Medulla oblongata (tissue), 1 donor: ENCODE results near the gene BCAR1.
A peak's percentile ranks its signal among the peaks of the same experiment; 100 is the strongest.
"Not testable (repeated sequence)": the region's sequence is repeated elsewhere in the genome, so short reads cannot be mapped to it uniquely, and the experiment has no call there.

Source experiments
- DNase-seq: peaks from one replicate; pipeline ENCODE4 v3.0.0-alpha.2; 2015; ENCODE audit errors: extremely low spot score

The BCAR1 gene

DNA sequence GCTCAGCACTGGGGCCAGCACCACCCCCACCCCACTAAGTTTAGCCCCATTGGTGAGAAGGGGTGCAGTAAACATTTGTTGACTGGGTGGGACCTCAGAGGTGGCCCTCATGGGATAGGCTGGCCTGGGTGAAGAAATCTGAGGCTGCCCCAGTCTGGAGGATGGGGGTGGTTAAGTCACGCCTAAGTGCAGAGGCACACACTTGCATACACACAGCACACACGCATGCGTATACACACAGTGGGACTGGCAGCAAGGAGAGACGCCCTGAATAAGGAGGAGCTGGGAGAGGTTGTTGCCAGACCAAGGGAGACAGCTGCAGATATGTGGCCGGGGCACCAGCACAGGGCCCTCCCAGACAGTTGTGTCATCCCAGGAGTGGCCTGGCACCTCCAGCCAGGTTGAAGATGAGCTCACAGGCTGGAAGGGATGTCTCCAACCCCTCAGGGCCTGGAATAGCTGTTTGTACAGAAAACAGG is 3.0 kb upstream of the BCAR1 start:
- DNase-seq: no peak

GRCh38 chr16:75252946-75253911 is 1.8 kb upstream of the BCAR1 start:
- peak; percentile 47 for DNase-seq

DNA sequence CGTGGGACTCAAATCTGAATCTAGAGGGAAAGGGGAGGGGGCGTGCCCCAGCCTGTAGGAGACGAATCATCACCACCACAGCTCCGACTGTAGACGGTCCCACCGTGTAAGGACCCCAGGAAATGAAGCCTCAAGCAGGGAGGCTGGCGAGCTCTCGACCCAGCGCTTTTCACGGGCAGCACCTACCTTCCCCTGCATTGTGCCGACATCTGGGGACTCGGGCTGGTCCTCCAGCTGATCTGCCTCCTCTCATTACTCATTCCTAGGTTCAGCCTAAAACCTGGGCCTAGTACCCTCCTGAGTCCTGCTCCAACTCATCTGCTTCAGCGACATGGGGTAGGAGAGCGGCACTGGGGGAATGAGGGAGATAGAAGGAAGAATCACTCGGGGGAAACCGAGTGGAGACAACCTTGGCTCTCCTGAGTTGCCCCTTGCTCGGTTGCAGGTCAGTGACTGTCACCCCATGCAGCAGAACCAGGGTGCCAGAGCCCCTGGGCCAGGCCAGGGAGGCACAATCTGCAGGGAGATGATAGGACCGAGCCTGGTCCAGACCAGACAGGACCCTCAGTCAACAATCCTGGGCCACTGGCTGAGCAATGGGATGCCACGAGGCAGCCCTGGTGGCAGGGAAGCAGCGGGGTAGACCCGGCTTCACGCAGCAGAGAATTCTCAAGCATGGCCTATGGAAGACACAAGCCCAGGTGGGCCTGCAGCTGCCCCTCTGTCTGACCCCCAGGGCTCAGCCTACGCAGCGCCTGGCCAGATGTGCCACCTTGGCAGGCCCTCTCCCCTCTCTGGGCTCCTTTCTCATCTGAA is 833 bp upstream of the BCAR1 start:
- no peak for DNase-seq

GRCh38 chr16:75250809-75251279 is 580 bp downstream of the BCAR1 start:
- no peak for DNase-seq

- DNase-seq: no peak
These were observed 1.2 kb downstream of the BCAR1 start for GRCh38 chr16:75250089-75250808.

DNA sequence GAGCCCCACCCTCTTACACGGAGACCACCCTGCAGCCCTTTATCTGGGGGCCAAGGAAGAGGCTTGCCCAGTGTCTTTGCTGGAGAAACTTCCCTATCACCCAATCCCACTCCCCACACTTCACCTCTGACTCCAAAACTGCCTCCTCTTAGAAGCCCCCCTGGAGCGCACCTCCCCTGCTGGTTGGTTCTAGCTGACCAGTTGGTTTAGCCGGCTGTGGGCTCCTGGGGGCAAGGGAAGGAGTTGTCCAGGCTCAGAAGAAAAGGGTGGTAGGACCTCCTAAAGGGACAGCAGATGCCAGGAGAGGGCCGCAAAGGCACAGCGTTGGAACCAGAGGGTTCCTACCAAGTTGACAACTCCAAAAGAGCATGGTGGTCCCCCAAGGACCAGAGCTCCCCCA is 2.0 kb downstream of the BCAR1 start:
- no peak for DNase-seq

DNA sequence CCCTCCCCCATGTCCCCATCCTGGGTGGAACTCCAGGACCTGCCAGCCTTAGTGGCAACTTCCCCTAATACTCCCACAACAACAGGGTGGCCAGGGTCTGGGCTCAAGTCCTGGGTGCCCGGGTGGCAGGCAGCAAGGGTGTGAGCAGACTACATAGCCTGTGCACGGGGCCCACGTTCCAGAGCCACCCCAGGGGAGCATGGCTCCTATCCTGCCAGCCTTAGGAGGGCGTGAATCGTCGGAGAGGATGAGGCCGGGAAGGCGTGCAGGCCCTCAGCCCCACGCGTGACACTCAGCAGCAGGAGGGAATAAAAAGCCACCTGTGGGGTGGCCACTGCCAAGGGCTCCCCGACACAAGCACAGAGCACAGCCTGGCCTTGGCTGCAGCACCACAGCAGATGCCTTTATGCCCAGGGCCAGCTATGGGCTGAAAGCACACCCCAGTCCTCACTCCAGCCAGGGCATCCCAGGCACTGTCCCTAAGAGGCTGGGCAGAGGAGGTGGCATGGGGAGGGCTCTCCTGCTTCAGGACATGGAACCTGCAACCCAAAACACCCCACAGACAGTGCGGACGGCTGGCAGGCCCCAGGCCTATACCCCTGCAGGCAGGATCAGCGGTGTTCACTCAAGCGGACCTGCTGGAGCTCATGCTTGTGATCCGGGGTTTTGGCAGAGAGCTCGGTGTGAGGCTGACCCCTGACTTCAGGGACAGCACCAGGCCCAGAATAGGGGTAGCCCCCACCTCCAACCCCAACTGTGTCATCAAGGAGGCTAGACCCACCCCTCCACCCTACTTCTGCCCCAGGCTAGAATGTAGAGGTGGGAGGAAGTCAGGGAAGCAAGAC is 2.7 kb downstream of the BCAR1 start:
- peak; percentile 43 for DNase-seq

- DNase-seq: peak; percentile 91
These were observed 3.3 kb downstream of the BCAR1 start for GRCh38 chr16:75248142-75248535.

DNA sequence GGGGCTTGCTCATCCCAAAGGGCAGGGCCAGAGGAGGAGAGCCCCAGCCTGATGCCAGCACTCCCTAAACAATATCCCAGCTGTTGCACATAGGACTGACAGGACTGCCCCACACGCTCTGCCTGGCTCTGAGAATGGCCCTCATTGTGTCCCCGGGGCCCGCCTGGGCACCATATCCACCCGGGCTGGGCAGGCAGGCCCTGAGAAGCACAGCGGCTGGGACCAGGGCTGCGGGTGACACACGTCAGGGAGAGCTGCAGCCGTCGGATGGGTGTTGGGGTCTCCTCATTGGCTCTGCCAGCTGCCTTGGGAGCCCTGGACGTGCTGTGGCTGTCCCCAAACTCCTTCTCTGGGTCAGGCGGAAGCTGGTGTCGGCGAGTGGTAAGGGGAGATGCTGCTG is 4.2 kb downstream of the BCAR1 start:
- DNase-seq: peak; percentile 90

DNA sequence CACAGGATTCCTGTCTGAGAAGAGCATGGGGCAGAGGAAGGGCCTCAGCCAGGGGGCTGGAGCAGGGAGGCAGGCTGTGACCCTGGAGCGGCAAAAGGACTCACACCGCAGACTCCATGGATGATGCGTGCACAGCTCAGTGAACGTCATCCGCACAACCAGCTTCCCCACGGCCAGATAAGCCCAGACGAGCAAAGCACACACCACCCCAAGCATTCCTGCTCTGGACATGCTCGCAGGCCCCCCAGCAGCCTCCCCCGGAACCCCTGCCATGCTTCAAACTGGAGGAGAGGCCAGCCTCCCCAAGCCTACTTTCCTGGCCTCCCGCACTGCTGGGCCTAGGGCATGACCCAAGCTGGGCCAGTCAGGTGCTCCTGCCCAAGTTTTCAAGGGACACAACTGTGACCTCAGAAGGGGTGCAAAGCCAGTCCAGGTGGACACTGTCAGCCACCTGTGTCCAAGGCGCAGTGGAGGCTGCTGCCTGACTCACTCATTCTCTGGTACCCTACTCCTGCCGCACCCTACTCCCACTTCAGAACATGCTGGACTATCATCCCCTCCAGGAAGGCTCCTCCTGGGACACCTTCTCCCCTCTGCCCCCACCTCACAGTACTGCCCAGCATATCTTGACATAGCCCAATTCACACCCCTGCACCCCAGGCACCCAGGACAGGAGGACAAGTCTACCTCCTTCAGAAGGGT is 4.8 kb downstream of the BCAR1 start:
- DNase-seq: no peak

DNA sequence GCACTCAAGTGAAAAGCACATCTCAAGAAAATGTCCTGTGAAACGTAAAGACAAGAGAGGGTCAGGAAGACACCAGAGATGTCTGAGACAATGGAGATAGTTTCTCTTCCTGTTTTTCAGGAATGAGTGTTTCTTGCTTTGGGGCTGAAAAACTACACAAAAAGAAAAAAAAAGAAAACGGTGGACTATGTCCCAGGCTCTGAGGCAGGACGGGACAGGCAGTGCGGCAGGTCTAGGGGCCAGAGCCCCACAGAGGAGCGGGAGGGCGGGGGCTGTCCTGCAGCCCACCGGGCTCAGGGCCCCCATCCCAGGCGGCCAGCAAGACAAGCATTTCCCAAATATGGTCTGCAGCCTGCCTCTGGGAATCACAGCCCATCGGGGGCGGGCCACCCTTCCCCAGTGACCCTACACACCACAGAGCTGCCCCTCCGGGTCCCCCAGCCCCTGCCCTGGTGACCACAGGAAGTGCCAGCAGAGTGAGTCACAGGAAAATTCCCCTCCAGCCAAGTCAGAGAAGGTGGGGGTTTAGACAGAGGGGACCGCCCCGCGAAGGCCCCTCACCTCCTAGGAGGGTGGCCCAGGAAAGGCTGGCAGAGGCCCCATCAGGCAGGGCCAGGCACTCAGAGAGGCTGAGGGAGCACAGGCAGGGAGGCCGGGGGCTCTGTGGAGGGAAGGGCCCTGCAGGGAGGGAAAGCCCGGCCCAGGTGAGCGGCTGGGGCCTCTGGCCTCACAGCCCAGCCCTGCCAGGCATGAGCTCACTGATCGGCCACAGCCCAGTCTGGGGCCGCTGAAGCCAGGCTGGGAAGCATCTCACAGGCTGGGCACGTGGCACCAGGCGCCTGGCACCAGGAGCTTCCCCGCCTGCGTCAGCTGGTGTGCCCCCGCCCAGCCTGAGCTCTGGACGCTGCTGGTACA is 6.3 kb downstream of the BCAR1 start:
- DNase-seq: peak; percentile 97

- peak; percentile 59 for DNase-seq
These were observed 7.1 kb downstream of the BCAR1 start for GRCh38 chr16:75244225-75244809.

DNA sequence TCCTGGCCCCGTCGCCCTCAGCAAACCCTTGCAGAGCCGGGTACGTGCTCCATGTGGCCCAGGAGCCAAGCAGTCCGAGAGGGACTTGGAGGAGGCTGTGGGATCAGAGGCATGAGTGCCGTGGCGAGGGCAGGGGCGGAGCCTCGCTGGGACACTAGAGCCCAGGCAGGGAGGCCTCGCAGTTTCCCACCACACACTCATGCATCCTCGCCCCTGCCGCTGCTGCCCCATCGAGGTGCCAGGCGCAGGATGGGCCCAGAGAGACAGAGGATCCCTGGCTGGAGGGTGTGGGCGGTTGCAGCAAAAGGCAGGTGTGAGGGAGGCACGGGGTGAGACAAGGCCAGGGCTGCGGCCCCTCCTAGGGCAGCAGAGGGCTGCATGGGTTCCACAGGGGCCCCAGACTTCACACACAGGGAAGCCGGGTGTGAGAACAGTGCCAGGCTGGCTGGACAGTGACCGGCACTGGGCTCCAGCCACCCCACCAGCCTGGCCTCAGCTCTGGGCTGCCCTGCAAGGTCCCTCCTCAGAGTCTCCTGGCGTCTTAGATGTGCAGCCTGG is 7.7 kb downstream of the BCAR1 start:
- no peak for DNase-seq

DNA sequence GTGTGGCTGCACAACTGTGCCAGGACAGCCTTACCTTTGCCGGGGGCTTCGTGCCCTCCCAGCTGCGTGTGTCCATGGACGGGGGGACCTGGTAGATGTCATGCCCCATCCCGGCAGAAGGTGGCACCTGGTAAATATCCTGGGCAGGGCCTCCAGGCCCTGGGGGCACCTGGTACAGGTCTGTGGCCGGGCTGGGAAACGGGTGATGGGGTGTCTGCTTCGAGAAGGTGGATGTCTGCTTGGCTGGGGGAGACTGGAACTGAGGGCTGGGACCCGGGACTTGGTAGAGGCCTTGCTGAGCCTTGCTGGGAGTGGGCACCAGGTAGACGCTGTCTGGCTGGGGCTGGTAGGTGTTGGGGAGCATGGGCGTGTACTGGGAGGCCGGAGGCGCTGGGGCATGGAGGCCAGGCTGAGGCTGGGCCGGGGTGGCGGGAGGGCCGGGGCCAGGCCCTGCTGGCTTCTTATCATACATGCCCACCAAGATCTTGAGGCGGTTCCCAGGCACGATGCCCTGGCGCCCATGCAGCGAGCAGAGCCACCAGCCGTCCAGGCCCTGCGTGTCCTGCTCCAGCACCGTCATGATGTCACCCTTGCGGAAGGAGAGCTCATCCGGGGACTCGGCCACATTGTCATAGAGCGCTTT is 8.9 kb downstream of the BCAR1 start:
- DNase-seq: not testable (repeated sequence)

DNA sequence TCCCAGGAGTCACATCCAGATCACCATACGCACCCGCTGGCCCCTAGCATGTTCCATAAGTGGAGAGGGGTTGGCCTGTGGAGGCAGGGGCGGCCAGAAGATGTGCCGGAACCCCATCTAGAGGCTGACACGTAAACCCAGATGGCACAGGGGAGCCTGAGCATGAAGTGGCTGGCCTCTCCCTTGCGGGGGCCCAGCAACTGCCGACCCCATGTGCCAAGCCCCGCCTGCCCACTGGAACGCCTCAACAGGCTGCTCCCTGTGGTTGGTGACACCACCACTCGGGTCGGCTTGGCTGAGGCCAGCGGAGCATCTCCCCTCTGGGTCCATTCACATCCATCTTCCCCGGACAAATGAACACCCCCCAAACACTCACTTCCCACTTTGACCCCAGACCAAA is 9.5 kb downstream of the BCAR1 start:
- DNase-seq: no peak

DNA sequence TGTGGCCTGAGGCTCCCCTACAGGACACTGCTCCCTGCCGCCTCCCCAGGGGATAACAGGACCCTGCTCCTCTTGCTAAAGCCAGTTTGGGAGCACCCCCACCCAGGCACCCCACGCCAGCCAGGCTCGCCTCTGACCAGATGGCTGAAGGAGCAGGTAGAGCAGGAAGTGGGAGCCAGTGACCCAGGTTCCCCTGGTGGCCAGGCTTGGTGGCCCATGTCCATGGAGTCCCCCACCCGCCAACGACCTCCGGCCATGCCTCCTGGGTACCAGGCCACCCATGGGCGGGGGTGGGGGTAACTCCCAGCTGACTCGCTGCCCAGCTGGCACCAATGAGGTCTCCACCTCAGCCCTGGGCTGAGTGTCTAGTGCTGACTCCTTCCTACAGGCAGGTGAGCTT is 10.0 kb downstream of the BCAR1 start:
- no peak for DNase-seq

DNA sequence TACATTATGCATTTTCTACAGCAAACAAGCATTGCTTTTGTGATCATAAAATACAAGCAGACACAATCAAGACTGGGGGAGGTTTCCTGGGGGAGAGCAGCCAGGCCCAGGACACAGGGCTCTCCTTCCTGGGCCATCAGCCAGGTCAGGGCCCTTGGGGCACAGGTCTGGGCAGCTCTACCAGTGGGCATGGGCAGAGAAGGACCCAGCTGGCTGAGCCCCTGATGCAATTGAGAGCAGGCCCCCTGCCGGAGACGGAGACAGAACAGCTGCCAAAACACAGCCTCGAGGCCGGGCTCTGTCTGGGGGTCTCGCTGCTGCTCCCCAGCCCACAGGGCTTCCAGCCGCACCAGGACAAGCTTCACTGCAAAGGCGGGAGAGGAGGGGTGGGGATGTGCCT is 10.8 kb downstream of the BCAR1 start:
- DNase-seq: not testable (repeated sequence)

- no peak for DNase-seq
These were observed 11.8 kb downstream of the BCAR1 start for GRCh38 chr16:75239542-75240122.
